Fibroblast of skin of left quadriceps (primary cell): Measurements from ENCODE around the gene CCDC33.
"Not testable (repeated sequence)": the region's sequence is repeated elsewhere in the genome, so short reads cannot be mapped to it uniquely, and the experiment has no call there.

Experiments
- DNase-seq, 2 experiments: peaks; one replicate each; pipeline ENCODE4 v3.0.0-alpha.2; 2013; ENCODE audit warnings: low read depth in 2 of 2

Gene CCDC33

DNA sequence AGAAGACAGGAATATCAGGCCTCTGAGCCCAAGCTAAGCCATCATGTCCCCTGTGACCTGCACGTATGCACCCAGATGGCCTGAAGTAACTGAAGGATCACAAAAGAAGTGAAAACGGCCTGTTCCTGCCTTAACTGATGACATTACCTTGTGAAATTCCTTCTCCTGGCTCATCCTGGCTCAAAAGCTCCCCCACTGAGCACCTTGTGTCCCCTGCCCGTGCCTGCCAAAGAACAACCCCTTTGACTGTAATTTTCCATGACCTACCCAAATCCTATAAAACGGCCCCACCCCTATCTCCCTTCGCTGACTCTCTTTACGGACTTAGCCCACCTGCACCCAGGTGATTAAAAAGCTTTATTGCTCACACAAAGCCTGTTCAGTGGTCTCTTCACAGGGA, 123.2 kb downstream of the CCDC33 start:
- not testable (repeated sequence) for DNase-seq

DNA sequence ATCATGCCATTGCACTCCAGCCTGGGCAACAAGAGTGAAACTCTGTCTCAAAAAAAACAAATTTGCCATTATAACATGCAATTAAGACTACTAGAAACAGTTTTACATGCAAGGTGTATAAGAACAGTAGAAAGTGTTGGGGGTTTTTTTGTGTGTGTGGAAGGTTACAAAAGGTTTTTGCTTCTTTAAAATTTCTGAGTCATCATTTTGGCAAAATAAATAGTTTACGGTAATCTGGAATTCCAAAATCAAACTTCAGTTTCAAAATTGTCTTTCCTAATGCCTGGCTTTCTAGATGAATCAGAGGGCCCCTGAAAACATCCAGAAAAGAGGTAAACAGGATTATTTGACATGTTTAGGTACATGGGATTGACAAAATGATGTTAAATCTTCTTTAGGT, 124.7 kb downstream of the CCDC33 start:
- not testable (repeated sequence) for DNase-seq

DNA sequence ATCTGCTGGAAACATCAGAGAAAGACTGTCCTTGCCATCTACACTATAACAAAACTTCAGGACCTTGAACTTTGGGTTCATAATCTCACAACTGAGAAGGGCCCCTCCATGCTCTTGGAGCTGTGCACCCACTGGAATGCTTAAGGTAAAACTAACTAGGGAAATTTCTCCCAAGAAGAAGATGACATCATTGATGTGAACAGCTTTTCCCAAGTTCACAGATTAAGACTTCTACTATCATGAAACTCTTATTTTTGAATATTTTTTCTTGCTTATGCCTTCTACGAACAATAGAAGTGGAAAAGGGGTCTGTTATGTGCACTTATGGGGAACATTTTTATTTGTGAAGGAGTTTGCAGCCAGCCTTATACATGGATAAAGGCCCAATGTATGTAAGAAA, 126.4 kb downstream of the CCDC33 start:
- DNase-seq = no peak

DNA sequence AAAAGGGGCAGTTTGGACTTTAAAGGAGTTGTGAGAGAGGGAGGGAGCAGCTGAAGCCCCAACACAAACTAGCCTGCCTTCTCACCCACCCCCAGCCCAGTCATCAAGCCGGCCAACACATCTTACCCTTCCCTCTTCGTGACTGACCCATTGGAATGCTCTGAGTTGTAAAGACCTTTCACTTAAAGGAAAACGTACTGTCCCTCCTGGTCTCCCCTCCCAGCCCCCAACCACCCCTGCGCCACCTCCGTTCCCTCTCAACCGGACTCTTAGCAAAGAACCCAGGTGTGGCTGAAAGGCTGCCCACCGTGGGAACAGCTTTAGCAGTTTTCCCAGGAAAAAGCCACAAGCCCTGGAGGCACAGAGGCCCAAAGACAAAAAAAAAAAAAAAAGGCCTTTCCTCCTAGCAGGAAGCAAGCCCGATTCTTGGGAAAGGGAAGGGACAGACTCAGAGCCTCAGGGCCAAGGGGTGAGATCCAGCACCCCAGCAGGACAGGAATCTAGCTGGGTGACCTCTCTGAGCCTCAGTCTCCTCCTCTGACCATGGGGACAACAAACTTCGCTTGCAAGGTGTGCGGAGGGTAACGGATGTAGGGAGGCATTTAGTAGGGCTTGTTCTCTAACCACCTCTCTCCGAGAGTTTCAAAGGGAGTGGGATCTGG, 128.9 kb downstream of the CCDC33 start:
- DNase-seq = no peak

DNA sequence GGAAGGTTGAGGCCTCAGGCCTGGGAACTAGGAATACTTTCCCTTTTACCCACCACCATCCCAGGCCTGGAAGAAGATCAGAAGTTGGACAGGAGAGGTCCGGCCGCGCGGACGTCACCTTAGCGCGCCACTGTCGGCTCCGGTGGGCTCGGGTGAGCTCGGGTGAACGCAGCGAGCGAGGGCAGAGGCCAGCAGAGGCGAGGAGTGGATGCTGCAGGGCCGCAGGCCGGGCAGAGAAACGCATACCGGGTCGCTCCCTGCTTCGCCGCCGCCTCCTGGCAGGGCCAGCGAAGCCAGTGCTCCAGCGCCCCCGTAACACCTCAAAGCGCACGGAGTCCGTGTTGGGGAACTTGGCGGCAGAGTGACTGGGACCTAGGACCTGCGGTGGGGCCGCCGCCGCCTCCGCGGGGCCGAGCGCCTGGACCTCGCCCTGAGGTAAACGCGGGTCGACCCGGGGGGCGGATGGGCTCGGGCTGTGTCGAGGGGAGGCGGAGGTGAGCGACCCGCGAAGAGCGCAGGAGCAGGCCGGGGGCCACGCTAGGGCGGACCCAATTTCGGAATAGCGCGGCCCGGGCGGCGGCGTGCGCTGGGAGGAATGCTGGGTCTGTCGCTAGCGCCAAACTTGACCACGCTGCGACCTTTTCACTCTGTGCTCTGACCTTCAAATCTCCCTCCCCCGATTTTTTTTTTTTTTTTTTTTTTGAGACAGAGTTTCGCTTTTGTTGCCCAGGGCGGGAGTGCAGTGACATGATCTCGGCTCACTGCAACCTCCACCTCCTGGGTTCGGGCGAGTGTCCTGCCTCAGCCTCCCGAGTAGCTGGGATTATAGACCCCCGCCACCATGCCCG, 129.7 kb downstream of the CCDC33 start:
- no peak for DNase-seq

DNA sequence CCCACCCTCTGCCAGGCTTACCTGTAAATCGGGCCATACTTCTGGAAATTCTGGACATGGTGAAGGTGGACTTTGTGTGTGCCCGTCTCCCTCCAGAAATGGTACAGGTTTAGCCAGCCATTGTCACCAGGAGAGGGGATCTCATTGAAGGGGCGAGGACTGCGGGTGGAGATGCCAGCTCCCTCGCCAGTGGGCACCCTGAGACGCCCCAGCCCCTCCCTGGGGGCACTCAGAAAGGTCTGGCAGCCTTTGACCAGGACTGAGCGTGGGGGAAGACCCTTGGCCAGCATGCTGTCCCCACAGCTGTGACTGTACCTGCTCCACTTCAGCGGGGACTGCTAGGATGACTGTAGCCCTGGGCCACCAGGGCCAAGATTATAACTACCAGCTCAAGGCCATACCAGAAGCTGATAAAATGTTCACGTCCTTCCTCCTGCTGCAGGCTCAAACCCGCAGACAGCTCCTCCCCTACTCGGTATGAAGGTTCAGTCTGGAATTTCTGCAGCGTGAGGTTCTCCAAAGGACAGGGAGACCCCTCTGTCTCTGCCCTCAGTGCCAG, 131.2 kb downstream of the CCDC33 start, which contains the start of gene CYP11A1:
Gene CYP11A1, minus strand, starts transcription at position 351 of the 559 bp plus-strand sequence. Its CDS starts 61 bp downstream, at position 290.
- DNase-seq = no peak

DNA sequence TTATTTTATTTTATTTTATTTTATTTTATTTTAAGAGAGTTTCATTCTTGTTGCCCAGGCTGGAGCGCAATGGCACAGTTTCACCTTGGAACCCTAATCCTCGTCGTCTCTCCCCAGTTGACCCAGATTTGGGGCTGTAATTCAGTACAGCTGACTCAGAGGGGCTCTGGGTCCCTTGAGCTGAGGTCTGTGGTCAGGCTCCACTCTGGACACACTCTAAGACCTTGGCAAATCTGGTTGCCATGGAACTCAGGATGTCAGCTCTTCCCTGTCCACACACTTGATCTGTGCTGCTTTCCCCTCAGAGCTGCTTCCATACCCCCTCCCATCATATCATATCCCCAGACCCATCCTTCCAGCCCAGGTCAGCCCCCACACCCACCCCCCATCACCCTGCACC, 132.0 kb downstream of the CCDC33 start:
- DNase-seq = no peak

DNA sequence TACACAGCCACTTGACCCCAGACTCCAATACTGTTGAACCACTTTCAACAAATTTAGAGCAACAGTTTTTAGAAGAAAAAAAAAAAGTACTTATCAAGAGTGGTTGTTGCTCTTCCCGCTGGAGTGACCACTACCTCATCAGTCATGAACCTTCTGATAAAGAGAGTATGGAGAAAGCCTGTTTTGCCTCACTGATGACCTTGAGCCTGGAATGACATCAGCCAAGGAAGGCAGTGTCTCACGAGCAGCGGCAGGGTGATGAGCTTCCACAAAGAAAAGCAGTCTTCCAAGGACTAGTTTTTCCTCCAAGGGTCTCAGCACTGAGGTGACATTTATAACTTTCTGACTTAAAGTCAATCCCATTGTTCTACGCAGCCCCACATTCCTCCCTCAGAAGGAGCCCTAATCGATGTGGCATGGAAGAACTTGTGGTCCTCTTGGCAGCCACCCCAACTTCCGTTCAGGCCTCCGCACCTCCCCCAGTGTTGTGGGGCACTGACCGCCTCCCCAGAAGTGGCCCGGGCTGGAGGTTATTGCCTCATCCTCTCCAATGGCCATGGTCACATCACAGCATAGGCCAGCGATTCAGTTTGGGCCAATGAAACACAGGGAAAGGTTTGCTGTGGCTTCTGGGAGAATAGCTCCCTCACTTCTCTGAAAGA, 133.1 kb downstream of the CCDC33 start:
- no peak for DNase-seq

DNA sequence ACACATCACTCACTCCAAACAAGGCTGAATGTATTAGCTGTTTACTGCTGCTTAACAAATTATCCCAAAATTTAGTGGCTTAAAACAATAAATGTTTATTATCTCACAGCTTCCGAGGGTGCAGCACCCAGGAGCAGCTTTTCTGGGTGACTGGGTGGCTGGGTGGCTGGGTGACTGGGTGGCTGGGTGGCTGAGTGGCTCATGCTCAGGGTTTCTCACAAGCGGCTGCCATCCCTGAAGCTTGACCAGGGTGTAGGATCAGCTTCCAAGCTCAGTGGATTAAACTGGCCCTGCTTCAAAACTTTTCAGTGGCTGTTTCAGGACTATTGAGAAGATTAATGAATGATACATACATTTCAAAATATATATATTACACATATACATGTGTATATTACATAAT, 133.6 kb downstream of the CCDC33 start:
- no peak for DNase-seq

DNA sequence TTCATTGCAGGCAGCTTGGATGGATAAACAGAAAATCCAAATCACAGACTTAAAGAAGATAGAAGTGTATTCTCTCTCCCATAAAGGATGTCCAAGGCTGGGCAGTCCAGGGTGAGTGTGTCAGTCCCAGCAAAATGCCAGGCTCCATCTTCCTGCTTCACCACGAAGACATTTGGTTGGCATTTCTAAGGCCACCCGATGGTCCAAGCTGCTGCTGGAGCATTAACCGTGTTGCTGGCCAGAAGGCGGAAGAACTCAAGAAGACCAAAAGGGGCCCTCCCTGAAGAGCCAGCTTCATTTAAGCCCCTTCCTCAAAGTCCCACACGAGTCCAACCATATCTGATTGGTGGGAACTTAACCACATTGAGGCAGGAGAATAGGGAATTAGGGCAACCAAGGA, 134.3 kb downstream of the CCDC33 start:
- DNase-seq = no peak

DNA sequence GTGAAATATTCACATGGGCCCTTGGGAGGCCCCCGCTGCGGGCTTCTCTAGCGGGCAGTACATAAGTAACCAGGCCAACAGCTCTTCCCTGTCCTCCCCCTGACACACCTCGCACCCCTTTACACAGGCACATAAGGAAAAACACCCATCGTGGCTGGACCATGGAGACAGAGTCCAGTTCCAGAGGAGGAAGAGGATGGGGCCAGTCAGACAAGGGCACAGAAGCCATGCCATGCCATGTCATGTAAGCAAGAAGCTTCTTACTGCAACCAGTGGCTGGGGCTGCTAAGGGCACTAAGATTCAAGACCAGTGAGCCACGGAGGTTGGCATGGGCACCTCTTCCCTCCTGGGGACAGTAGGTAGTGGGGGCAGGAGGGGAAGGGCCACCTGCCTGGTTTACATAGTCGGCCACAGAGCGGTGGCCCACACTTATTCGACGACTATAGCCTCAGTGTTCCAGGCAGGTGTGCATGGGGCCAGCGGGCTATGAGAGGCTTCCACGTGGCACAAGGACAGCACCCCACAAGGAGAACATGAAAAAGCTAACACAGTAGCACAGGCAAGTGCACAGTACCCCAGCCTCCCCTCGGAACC, 137.0 kb downstream of the CCDC33 start:
- DNase-seq = no peak

DNA sequence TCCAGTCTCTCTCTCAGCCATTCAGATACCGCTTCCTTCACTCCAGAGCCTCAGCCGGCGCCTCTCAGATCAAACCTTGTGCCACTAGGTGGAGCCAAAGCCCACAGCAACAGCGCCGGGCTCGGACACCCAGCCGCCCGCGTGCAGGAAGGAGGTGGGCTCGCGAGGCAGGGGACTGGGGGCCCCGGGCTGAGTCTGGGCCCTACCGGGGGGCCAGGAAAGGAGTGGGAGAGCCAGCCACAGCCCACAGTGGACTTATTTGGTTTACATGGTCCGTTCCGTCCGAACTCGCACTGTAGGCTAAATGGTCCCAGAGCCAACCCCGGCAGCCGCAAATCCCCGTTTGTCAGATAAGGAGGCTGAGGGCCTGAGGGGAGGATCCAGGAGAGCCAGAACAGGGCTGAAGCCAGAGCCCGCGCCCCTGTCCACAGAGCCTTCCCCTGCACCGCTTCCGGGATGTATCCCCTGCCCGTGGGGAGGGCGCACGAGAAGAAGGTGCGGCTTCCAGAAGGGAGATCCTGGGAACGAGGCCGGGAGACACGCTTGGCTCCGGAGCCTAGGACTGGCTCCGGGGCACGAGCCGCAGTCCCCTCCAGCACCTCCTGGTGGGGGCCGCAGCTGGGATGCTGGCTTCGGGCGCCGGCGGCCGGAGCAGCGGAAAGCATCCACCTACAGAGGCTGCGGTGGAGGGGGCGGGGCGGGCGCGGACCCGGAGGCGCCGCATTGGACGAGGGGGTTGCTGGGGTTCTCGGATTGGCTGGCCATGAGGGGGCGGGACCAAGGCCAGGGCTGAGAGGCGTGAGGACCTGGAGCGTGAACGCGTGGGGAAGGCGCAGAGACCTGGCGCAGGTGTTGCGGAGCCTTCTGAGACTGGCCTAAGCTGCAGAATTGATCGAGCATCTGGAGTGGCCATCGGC, 137.9 kb downstream of the CCDC33 start:
- peak in 1 of 2 experiments; percentile 66 for DNase-seq

DNA sequence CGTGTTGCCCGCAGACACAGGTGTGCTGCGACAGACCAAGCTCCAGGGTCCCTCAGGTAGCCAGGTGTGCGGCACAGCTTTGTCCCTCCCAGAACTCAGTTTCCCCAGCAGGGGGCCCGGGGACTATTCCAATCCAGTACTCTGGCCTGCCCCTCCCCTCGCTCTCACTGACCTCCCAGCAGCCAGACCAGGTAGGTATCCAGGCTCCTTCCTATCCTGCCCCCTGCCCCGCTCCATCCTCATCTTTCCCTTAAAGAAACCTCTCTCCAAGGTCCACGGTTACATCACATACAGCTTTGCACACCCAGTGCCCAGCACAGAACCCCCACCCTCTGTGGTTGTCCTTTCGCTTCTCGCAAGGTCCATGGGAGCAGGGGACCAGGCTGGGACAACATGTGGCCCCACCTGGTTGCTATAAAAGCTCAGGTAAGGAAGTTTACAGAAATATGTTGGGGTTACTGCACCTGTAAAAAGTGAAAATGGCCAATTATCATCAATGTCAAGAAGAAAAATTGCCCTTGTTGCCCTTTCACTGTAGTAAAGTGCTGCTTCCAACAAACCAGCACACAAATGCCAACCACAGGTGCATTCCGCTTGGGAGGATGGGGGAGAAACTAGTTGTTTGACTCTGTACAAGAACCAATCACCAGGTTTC, 138.6 kb downstream of the CCDC33 start:
- DNase-seq = no peak

DNA sequence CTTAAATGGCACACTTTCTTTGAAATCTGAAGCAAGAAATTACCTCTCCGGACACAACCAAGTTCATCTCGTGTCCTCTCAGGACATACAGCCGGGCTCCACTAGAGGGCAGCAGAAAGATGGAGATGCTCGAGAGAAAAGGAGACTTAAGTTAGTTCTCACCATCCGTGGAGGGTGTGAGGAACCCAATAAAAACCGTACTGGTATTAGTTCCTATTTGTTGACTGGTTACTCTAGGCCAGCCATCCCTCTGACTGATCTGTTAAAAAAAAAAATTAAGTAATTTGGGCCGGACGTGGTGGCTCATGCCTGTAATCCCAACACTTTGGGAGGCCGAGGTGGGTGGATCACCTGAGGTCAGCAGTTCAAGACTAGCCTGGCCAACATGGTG, 139.2 kb downstream of the CCDC33 start:
- no peak for DNase-seq

DNA sequence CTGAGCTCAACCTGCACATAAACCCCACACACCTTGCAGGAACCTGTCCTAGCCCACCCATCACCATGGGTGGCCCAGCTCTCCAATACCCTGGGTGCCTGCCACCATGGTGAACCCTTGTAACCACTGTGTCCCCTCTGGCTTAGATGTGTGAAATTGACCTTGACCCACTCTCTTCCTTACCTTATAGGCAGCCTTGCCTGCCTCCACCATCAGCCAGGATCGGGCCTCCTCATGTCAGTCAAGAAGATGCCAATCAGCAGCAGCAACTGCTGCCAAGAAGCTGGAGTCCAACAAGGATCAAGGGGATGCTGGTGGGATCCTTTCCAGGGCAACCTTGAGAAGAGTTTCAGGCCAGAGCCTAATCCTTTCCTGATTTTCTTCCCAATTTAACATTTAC, 140.1 kb downstream of the CCDC33 start:
- DNase-seq = no peak

DNA sequence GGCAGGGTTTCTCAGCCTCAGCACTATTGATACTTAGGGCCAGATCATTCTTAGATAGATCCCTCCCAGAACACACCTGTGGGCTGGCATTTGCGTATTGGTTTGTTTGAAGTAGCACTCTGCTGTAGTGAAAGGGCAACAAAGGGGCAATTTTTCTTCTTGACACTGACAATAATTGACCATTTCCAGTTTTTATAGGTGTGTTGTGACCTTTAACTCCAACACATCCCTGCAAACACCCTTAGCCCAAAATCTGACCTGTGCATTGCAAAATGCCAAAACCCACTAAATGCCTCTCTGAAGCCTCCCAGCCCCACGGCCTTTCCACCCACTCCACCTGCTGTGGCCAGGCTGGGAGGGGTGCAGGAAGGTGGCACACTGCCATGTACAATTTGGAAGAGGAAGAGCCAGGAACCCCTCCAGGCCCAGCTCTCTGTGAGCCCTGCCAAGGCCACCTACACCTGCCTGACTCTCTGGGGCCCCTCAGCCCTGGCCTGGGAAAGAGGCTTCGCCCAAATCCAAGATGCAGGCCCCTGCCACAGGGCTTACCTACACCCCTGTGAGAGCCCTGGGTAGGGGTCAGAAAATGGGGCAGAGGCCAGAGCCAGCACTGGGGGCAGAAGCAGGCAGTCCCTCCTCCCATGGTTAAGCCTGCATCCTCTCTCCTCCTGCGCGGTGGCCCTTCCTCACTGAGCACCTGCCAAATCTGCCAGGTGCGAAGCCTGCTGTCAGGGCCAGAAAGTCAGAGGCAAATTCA, 140.9 kb downstream of the CCDC33 start:
- DNase-seq = no peak

DNA sequence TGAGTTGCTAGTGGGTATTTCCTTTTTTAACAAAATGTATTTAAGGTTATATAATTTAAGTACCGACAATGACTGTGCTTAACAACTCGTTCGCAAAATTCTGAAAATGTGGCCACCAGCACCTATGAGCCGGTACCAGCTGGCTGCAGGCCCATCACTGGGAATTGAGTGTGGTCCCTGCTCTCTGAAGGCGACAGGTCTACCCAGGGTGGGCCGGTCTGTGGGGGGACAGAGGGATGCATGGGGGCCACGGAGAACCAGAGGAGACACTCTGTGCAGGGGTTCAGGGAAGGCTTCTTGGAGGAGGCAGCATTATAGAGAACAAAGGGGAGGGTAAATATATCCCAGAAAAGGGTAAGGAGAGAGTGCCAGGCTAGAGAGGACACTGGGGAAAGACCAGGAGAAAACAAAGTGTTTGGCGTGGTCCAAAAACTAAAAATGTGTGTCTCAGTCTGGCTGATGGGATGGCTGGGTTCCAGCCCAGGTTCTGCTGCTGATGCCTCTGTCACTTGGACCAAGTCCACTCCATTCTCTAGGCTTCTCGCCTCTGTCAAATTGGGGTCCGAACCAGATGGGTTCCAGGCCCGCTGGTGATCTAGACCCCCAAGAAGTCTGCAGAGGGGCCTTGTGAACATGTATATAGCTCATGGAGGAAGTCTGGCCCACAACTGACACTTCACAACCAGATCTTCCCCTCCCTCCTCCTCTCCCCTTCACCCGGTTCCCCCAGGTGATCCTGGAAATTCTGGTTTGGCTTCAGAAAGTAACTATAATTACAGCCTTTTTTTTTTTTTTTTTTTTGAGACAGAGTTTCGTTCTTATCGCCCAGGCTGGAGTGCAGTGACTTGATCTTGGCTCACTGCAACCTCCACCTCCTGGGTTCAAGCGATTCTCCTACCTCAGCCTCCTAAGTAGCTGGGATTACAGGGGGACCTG, 142.0 kb downstream of the CCDC33 start:
- DNase-seq = no peak

DNA sequence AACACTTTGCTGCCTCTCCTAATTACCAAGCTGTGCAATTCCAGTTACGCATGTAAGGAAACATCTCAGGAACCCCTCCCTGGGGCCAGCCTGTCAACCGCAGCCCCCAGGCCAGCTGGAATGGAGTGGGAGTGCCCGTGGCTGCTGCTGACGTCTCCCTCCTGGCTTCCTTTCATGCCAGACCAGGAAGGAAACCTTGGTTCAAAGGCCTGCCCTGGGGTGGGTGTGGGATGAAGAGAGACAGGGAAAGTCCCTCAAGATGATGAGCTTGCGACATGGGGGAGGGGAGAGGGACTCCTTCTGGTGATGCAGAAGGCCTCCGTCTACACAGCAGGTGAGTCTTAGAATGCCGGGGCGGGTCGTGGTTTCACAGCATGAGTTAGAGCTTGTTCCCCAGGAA, 142.7 kb downstream of the CCDC33 start:
- DNase-seq = no peak
